ENCODE results near the gene DBT. TPM values are rescaled to one million over a fixed set of nuclear protein-coding genes. Genes with fewer than 3 reads are reported as not detected.

DBT gene
- total and polyA plus RNA-seq, 2 donors (not counting 1 experiment from before 2014, with no cell fraction given): 2.6 to 15.1 TPM

DNA sequence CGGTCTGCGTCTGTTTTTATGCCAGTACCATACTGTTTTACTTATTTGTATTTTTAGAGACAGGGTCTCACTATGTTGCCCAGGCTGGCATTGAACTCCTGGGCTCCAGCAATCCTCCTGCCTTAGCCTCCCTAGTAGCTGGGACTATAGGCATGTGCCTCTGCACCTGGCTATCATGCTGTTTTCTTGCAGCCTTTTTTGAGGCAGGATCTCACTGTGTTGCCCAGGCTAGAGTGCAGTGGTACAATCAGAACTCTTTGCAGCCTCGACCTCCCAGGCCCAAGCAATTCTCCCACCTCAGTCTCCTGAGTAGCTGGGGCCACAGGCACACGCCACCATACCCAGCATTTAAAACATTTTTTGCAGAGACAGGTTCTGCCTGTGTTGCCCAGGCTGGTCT is 66.3 kb downstream of the DBT start:
- Histone ChIP-seq H3K9ac (ENCODE audit: low read length) (no peak overlapping the region), H3K27ac (ENCODE audit: low read length in 2 of 2) (no peak overlapping the region), H3K79me2 (ENCODE audit: control insufficient read depth, insufficient read depth, low read length) (no peaks in the 10 kb centered on the region), H3K27me3 (replicated peaks in 1 of 4; ENCODE audit: control extremely low read depth in 1 of 4, control insufficient read depth in 3 of 4, insufficient read depth in 4 of 4, low read length in 3 of 4) (no peaks in the 10 kb centered on the region), H3K9me3 (ENCODE audit: control extremely low read depth in 1 of 3, control insufficient read depth in 2 of 3, insufficient read depth in 1 of 3, low read length in 2 of 3) (no peaks in the 10 kb centered on the region), H4K20me1 (ENCODE audit: control insufficient read depth, insufficient read depth, low read length, poor library complexity, severe bottlenecking) (no peaks in the 10 kb centered on the region), H3K4me3 (ENCODE audit: control extremely low read depth in 1 of 5, extremely low read depth in 1 of 5, insufficient read depth in 1 of 5, low read depth in 2 of 5, low read length in 4 of 5) (no peak overlapping the region), H3K4me2 (replicated peaks; ENCODE audit: low read depth, low read length, poor library complexity, severe bottlenecking) (no peak overlapping the region), H3K36me3 (replicated peaks in 1 of 2; ENCODE audit: control extremely low read depth in 1 of 2, control insufficient read depth in 1 of 2, extremely low read depth in 1 of 2, insufficient read depth in 2 of 2, low read length in 1 of 2) (no peaks in the 10 kb centered on the region), H2AFZ (ENCODE audit: insufficient read depth, low read depth, low read length, poor library complexity, severe bottlenecking) (no peak overlapping the region), H3K4me1 (ENCODE audit: control insufficient read depth in 2 of 2, insufficient read depth in 2 of 2, low read length in 2 of 2) (peaks cover 9 to 11% of the 10 kb centered on the region in 2 donors)
- no peak for ATAC-seq (ENCODE audit: low read depth)
- Mint-ChIP-seq H3K4me1 (peaks cover 10% of the 10 kb centered on the region), H3K4me3 (no peak overlapping the region), H3K9me3 (ENCODE audit: insufficient read depth) (no peaks in the 10 kb centered on the region), H3K27me3 (no peaks in the 10 kb centered on the region), H3K27ac (no peak overlapping the region)
- POLR2A ChIA-PET: interaction anchor here (0.7 kb wide), 1 partner anchor 930 kb away, joined by 3 read pairs; no protein-coding TSS in a partner anchor
- TF ChIP-seq, protein P1, sequence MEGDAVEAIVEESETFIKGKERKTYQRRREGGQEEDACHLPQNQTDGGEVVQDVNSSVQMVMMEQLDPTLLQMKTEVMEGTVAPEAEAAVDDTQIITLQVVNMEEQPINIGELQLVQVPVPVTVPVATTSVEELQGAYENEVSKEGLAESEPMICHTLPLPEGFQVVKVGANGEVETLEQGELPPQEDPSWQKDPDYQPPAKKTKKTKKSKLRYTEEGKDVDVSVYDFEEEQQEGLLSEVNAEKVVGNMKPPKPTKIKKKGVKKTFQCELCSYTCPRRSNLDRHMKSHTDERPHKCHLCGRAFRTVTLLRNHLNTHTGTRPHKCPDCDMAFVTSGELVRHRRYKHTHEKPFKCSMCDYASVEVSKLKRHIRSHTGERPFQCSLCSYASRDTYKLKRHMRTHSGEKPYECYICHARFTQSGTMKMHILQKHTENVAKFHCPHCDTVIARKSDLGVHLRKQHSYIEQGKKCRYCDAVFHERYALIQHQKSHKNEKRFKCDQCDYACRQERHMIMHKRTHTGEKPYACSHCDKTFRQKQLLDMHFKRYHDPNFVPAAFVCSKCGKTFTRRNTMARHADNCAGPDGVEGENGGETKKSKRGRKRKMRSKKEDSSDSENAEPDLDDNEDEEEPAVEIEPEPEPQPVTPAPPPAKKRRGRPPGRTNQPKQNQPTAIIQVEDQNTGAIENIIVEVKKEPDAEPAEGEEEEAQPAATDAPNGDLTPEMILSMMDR (IDR thresholded peaks at IDR 0.05): no peak
- DNase-seq: no peak
- intact Hi-C loops (cut with micrococcal nuclease): no loop called here
- CTCF ChIA-PET: no interaction called here
- 100% methylated on average over 1 of the region's 4 CpGs for WGBS (ENCODE audit: insufficient coverage)

DNA sequence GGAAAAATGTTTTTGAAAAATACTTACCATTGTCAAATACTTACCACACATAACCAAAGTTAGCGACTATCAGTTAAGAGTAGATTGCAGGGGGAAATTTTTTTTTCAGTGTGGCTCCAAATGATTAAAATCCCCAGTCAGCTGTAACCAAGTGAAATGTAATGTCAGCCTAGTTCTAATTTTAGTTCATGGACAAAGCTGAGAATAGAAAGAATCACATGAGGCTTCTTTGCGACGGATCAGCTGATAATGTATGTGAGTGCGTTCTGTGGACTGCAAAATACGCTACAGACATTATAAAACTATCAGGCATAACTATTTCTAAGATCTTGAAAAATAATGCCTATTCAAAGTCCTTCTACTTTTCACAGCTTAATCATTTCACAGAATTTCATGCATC is 71.5 kb downstream of the DBT start, which contains the start of gene LRRC39:
LRRC39 (minus strand) TSS at position 166 of the 400 bp plus-strand sequence. CDS start 9,740 bp downstream, outside the sequence.
- no peak within 1 kb of the TSS for H3K4me3 Mint-ChIP-seq
- POLR2A ChIA-PET: no interaction called here

More for the DNA sequence above, 71.5 kb downstream of the DBT start, which contains the start of gene LRRC39:
- Histone ChIP-seq H3K4me3 (ENCODE audit: control extremely low read depth in 1 of 5, extremely low read depth in 1 of 5, insufficient read depth in 1 of 5, low read depth in 2 of 5, low read length in 4 of 5) (no peak within 1 kb of the TSS), H2AFZ (ENCODE audit: insufficient read depth, low read depth, low read length, poor library complexity, severe bottlenecking) (no peak within 1 kb of the TSS), H3K79me2 (ENCODE audit: control insufficient read depth, insufficient read depth, low read length) (no peaks in the 10 kb centered on the region), H3K36me3 (replicated peaks in 1 of 2; ENCODE audit: control extremely low read depth in 1 of 2, control insufficient read depth in 1 of 2, extremely low read depth in 1 of 2, insufficient read depth in 2 of 2, low read length in 1 of 2) (no peaks in the 10 kb centered on the region), H3K9me3 (ENCODE audit: control extremely low read depth in 1 of 3, control insufficient read depth in 2 of 3, insufficient read depth in 1 of 3, low read length in 2 of 3) (no peaks in the 10 kb centered on the region), H3K27ac (ENCODE audit: low read length in 2 of 2) (no peak within 1 kb of the TSS), H3K4me1 (ENCODE audit: control insufficient read depth in 2 of 2, insufficient read depth in 2 of 2, low read length in 2 of 2) (no peaks in the 10 kb centered on the region), H4K20me1 (ENCODE audit: control insufficient read depth, insufficient read depth, low read length, poor library complexity, severe bottlenecking) (no peaks in the 10 kb centered on the region), H3K4me2 (replicated peaks; ENCODE audit: low read depth, low read length, poor library complexity, severe bottlenecking) (no peak within 1 kb of the TSS), H3K9ac (ENCODE audit: low read length) (no peak within 1 kb of the TSS), H3K27me3 (replicated peaks in 1 of 4; ENCODE audit: control extremely low read depth in 1 of 4, control insufficient read depth in 3 of 4, insufficient read depth in 4 of 4, low read length in 3 of 4) (no peaks in the 10 kb centered on the region)
- no peaks in the 10 kb centered on the region for H3K9me3 Mint-ChIP-seq (ENCODE audit: insufficient read depth)
- WGBS (ENCODE audit: insufficient coverage): no CpG with 5 or more reads among the region's 5 CpGs
- no peaks in the 10 kb centered on the region for H3K4me1 Mint-ChIP-seq
- DNase-seq: no peak
- intact Hi-C loops (cut with micrococcal nuclease): no loop called here
- no peak within 1 kb of the TSS for H3K27ac Mint-ChIP-seq
- CTCF ChIA-PET: no interaction called here
- no peak for ATAC-seq (ENCODE audit: low read depth)
- TF ChIP-seq EZH2 (IDR thresholded peaks at IDR 0.05; ENCODE audit: borderline replicate concordance, insufficient read depth, low read depth, low read length, poor library complexity, severe bottlenecking): no peak
- TF ChIP-seq, protein P1 (IDR thresholded peaks at IDR 0.05): no peak
- no peaks in the 10 kb centered on the region for H3K27me3 Mint-ChIP-seq

Data from B cell (primary cell).